HepG2 (cell line): ENCODE measurements around the gene HCFC1. TPM values are rescaled to one million over a fixed set of nuclear protein-coding genes. Genes with fewer than 3 reads are reported as not detected.
A peak's percentile ranks its signal among the peaks of the same experiment; 100 is the strongest.

Source experiments
- ARID4A ChIP-seq: sonication (generic); formaldehyde crosslinking; IDR thresholded peaks from 2 replicates; pipeline ENCODE4 v1.5.0; 2020; ENCODE audit warnings: mild to moderate bottlenecking, missing genetic modification reagents, borderline replicate concordance
- CBX5 ChIP-seq: sonication (generic); formaldehyde crosslinking; IDR thresholded peaks from 2 replicates; pipeline ENCODE4 v1.4.0; 2020; ENCODE audit warnings: missing genetic modification reagents, borderline replicate concordance
- HNRNPLL ChIP-seq: fragments of 200-400 bp; formaldehyde crosslinking; IDR thresholded peaks from 2 replicates; pipeline ENCODE4 v1.6.1; 2017; ENCODE audit warnings: mild to moderate bottlenecking, low read depth, low read length; ENCODE audit not compliant: poor library complexity, severe bottlenecking
- KAT2B ChIP-seq: fragments of 150-350 bp; IDR thresholded peaks from 2 replicates; pipeline ENCODE4 v1.6.1; 2014; ENCODE audit warnings: low read depth, low read length, borderline replicate concordance
- KAT8 ChIP-seq: IDR thresholded peaks from 2 replicates; pipeline ENCODE4 v1.6.1; 2016; ENCODE audit warnings: missing genetic modification reagents, missing compliant biosample characterization
- MBNL3 ChIP-seq: fragments of 250-450 bp; sonication (Bioruptor Pico); conservative IDR thresholded peaks from 2 replicates; pipeline ENCODE4 v1.8.0; 2022; ENCODE audit warnings: mild to moderate bottlenecking, inconsistent platforms
- NR2C2 ChIP-seq: sonication (generic); formaldehyde crosslinking; IDR thresholded peaks from 2 replicates; pipeline ENCODE4 v1.4.0; 2020; ENCODE audit warnings: missing genetic modification reagents, mild to moderate bottlenecking, moderate library complexity, borderline replicate concordance
- RBFOX2 ChIP-seq: fragments of 200-400 bp; formaldehyde crosslinking; IDR thresholded peaks from 2 replicates; pipeline ENCODE4 v1.6.1; 2017; ENCODE audit warnings: low read depth, mild to moderate bottlenecking, low read length
- REL ChIP-seq: sonication (generic); formaldehyde crosslinking; conservative IDR thresholded peaks from 2 replicates; pipeline ENCODE4 v1.8.0; 2022; ENCODE audit warnings: mild to moderate bottlenecking, missing genetic modification reagents, moderate library complexity
- SOX13 ChIP-seq, 3 experiments: fragments of 450-650 bp in 1 of 3; sonication (generic) in 1 of 3; formaldehyde crosslinking in 1 of 3; IDR thresholded peaks in 2 of 3; conservative IDR thresholded peaks in 1 of 3; 2 replicates each; pipeline versions ENCODE4 v1.5.0 to v1.6.1; 2016 to 2020; ENCODE audit warnings: antibody characterized with exemption in 1 of 3, mild to moderate bottlenecking in 1 of 3, missing compliant biosample characterization in 1 of 3, missing genetic modification reagents in 1 of 3, moderate library complexity in 1 of 3
- SP1 ChIP-seq, 2 experiments: fragments of 450-650 bp in 1 of 2; sonication (generic) in 1 of 2; formaldehyde crosslinking in 1 of 2; IDR thresholded peaks; 2 replicates each; pipeline versions ENCODE4 v1.4.0 to v1.6.1; 2016 to 2020; ENCODE audit warnings: missing genetic modification reagents in 1 of 2
- SP2 ChIP-seq: sonication (generic); formaldehyde crosslinking; IDR thresholded peaks from 2 replicates; pipeline ENCODE4 v1.5.1; 2020; ENCODE audit warnings: mild to moderate bottlenecking, missing genetic modification reagents
- SP4 ChIP-seq: sonication (generic); formaldehyde crosslinking; IDR thresholded peaks from 2 replicates; pipeline ENCODE4 v1.8.1; 2023; ENCODE audit warnings: mild to moderate bottlenecking, missing genetic modification reagents
- TBX2 ChIP-seq: sonication (generic); formaldehyde crosslinking; IDR thresholded peaks from 2 replicates; pipeline ENCODE4 v1.5.0; 2020; ENCODE audit warnings: missing genetic modification reagents, mild to moderate bottlenecking, borderline replicate concordance
- YY1 ChIP-seq: IDR thresholded peaks from 2 replicates; pipeline ENCODE4 v1.6.1; 2011; ENCODE audit warnings: low read length, low read depth, moderate library complexity, mild to moderate bottlenecking; ENCODE audit not compliant: insufficient read depth, insufficient replicate concordance
- ZBTB2 ChIP-seq: sonication (generic); formaldehyde crosslinking; IDR thresholded peaks from 2 replicates; pipeline ENCODE4 v1.8.0; 2022; ENCODE audit warnings: low read depth, missing genetic modification reagents
- ZBTB25 ChIP-seq: IDR thresholded peaks from 2 replicates; pipeline ENCODE4 v1.6.1; 2018; ENCODE audit warnings: missing genetic modification reagents
- ZNF17 ChIP-seq: sonication (generic); formaldehyde crosslinking; IDR thresholded peaks from 2 replicates; pipeline ENCODE4 v1.5.0; 2020; ENCODE audit warnings: mild to moderate bottlenecking, missing genetic modification reagents
- ZNF335 ChIP-seq: sonication (generic); formaldehyde crosslinking; IDR thresholded peaks from 2 replicates; pipeline ENCODE4 v1.4.0; 2020; ENCODE audit warnings: missing genetic modification reagents
- ZNF639 ChIP-seq: conservative IDR thresholded peaks from 2 replicates; pipeline ENCODE4 v1.6.1; 2018; ENCODE audit warnings: missing genetic modification reagents
- ZNF816 ChIP-seq: sonication (generic); formaldehyde crosslinking; IDR thresholded peaks from 2 replicates; pipeline ENCODE4 v1.8.0; 2022; ENCODE audit warnings: missing genetic modification reagents, mild to moderate bottlenecking, borderline replicate concordance
- ZNF879 ChIP-seq: sonication (generic); formaldehyde crosslinking; IDR thresholded peaks from 2 replicates; pipeline ENCODE4 v1.8.1; 2023; ENCODE audit warnings: missing genetic modification reagents
- polyA plus RNA-seq, 8 experiments: library from polyadenylated mRNA; depleted of rRNA in 3 of 8; stranded (reverse) in 7 of 8; unstranded in 1 of 8; fragments of >200 nt; fragmentation: Illumina TruSeq in 4 of 8; extraction: Trizol in 4 of 8; gene quantifications; 2 replicates each; pipeline versions ENCODE4 v1.2.1 to v1.2.3, GENCODE V29; 2011 to 2016; ENCODE audit warnings: low read depth in 4 of 8, missing spikeins in 1 of 8, mixed read lengths in 1 of 8; ENCODE audit not compliant: insufficient read depth in 1 of 8
- total RNA-seq, 5 experiments: library from RNA; depleted of rRNA; stranded (reverse); fragments of >200 nt; fragmentation: Illumina TruSeq; extraction: Trizol; gene quantifications; 2 replicates each; pipeline ENCODE4 v1.2.3, GENCODE V29; 2016; ENCODE audit warnings: low read depth in 1 of 5

Gene HCFC1
- total and polyA plus RNA-seq, 2 of the 13 experiments (the other 11 are each of a cell fraction or from before 2014, with no cell fraction given), result 5.8 to 17.8 TPM

GRCh38 chrX:153971124-153971449 lies 531 bp downstream of the HCFC1 start (continued):
- TF ChIP-seq MBNL3 (no peak), ZNF879 (CRISPR knock-in tag) (0 out of 2 replicates have a peak, but pooled peaks have one; percentile 55), SP1 (IDR thresholded peaks at IDR 0.05) (no peak), SP1 (CRISPR knock-in tag; IDR thresholded peaks at IDR 0.05) (0 out of 2 replicates have a peak, but pooled peaks have one; percentile 32), RBFOX2 (peak; percentile 72), HNRNPLL (peak; percentile 32), ZNF639 (CRISPR knock-in tag) (peak; percentile 83; the same call in 1 of the 2 replicates), ZNF17 (CRISPR knock-in tag) (no peak), SOX13 (IDR thresholded peaks at IDR 0.05) (no peak), SOX13 (CRISPR knock-in tag; conservative IDR thresholded peaks at IDR 0.05 in 1 of 2, IDR thresholded peaks at IDR 0.05 in 1 of 2) (no peak), KAT2B (no peak), ARID4A (CRISPR knock-in tag) (peak; percentile 32; the same call in 1 of the 2 replicates), ZNF816 (CRISPR knock-in tag) (0 out of 2 replicates have a peak, but pooled peaks have one; percentile 7), ZBTB2 (CRISPR knock-in tag) (peak; percentile 88), CBX5 (CRISPR knock-in tag) (no peak), NR2C2 (CRISPR knock-in tag) (no peak), REL (CRISPR knock-in tag) (no peak; the same call in 1 of the 2 replicates), KAT8 (CRISPR knock-in tag) (peak; percentile 32; the same call in 1 of the 2 replicates), SP2 (peak; percentile 34), ZNF335 (0 out of 2 replicates have a peak, but pooled peaks have one; percentile 8), YY1 (peak; percentile 63), SP4 (CRISPR knock-in tag) (peak; percentile 54; the same call in 1 of the 2 replicates), TBX2 (CRISPR knock-in tag) (0 out of 2 replicates have a peak, but pooled peaks have one; percentile 21), ZBTB25 (CRISPR knock-in tag) (peak; percentile 68)
